ENCODE measurements around the gene PDXDC1. TPM values are rescaled to one million over a fixed set of nuclear protein-coding genes. Genes with fewer than 3 reads are reported as not detected.

PDXDC1 gene
- total RNA-seq, 1 donor from 2014 or later = 65.6 TPM

Small RNA genes within 50 kb of the gene (microRNA-seq; reads per million reads assigned to microRNA genes)
- gene MIR1972-1 (not detected), gene MIR3180-4 (not detected), gene MIR6511A1 (not detected), gene MIR6511B2 (not detected), gene MIR6770-1 (not detected)

Other genes starting within 250 kb of the PDXDC1 start
- 10.1 and 12.9 TPM in 2 replicates for gene NPIPA2, start 232.5 kb upstream of the PDXDC1 start, total RNA-seq
- 77.1 and 84.8 TPM in 2 replicates for gene NOMO1, start 141.3 kb upstream of the PDXDC1 start, total RNA-seq
- 171 and 176 TPM in 2 replicates for gene NPIPA1, start 37.6 kb upstream of the PDXDC1 start, total RNA-seq
- gene NTAN1, start 81.0 kb downstream of the PDXDC1 start, total RNA-seq = 32.0 and 34.4 TPM in 2 replicates
- 30.7 and 31.8 TPM in 2 replicates for gene RRN3, start 119.2 kb downstream of the PDXDC1 start, total RNA-seq